ENCODE results near the gene CD1C. TPM values are rescaled to one million over a fixed set of nuclear protein-coding genes. Genes with fewer than 3 reads are reported as not detected.

Gene CD1C
- total RNA-seq, 1 donor = not detected

DNA sequence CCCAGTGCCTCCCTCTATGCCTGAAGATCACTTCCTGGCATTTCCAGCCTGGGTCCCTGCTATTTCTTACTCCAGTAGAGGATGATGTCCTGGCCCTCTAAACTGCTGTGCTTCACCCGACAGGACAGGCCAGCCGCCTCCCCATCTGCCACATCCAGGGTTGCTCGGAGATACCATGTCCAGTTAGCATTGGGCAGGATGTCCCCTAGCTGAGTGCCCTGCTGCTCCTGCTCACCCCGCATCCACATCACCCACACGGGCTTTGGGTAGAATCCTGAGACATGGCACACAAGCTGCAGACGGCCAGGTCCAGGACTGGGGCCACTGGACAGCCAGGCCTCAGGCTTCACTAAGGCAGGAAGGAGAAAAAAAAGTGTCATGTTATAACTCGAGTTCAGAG, 39.6 kb downstream of the CD1C start:
- H3K4me3 ChIP-seq (ENCODE audit: insufficient read depth, low read length) = no peak overlapping the region
- H2AFZ ChIP-seq (ENCODE audit: low read length) = no peak overlapping the region
- H3K79me2 ChIP-seq (ENCODE audit: insufficient read depth, low read length) = no peaks in the 10 kb centered on the region
- TF ChIP-seq, protein P1, sequence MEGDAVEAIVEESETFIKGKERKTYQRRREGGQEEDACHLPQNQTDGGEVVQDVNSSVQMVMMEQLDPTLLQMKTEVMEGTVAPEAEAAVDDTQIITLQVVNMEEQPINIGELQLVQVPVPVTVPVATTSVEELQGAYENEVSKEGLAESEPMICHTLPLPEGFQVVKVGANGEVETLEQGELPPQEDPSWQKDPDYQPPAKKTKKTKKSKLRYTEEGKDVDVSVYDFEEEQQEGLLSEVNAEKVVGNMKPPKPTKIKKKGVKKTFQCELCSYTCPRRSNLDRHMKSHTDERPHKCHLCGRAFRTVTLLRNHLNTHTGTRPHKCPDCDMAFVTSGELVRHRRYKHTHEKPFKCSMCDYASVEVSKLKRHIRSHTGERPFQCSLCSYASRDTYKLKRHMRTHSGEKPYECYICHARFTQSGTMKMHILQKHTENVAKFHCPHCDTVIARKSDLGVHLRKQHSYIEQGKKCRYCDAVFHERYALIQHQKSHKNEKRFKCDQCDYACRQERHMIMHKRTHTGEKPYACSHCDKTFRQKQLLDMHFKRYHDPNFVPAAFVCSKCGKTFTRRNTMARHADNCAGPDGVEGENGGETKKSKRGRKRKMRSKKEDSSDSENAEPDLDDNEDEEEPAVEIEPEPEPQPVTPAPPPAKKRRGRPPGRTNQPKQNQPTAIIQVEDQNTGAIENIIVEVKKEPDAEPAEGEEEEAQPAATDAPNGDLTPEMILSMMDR (IDR thresholded peaks at IDR 0.05; ENCODE audit: extremely low read depth, low read depth, low read length) = no peak
- H3K4me1 ChIP-seq (ENCODE audit: insufficient read depth, low read length) = no peaks in the 10 kb centered on the region
- no peaks in the 10 kb centered on the region for H4K20me1 ChIP-seq (ENCODE audit: insufficient read depth, low read length)
- no peak overlapping the region for H3K27ac ChIP-seq (ENCODE audit: low read depth, low read length)
- no peaks in the 10 kb centered on the region for H3K27me3 ChIP-seq (ENCODE audit: insufficient read depth, low read length)
- no peak for DNase-seq (ENCODE audit: insufficient read length, low spot score, missing footprints)
- no peak overlapping the region for H3K4me2 ChIP-seq (ENCODE audit: insufficient read depth, low read length)
- no peaks in the 10 kb centered on the region for H3K36me3 ChIP-seq (ENCODE audit: insufficient read depth, low read length)
- no peaks in the 10 kb centered on the region for H3K9me3 ChIP-seq (ENCODE audit: low read depth, low read length)

DNA sequence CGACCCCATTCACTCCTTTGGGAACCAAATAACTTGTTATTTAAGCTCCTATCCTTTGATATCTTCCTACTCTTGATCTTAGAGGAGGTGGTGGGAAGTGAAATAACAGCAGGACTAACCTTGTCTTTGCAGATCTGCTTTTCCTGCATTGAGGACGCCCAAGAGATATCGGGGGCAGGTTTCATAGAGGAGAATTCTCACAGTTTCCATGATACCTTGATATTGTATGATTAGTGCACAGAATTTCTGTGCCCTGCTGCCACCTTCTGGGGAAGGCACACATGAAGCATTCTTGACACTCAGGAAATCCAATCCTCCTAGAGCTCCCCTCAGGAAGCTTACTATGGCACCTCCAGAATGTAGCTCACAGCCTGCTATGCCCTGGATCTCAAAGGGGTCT, 40.0 kb downstream of the CD1C start:
- TF ChIP-seq, protein P1 (IDR thresholded peaks at IDR 0.05; ENCODE audit: extremely low read depth, low read depth, low read length) = no peak
- no peak overlapping the region for H3K4me3 ChIP-seq (ENCODE audit: insufficient read depth, low read length)
- no peaks in the 10 kb centered on the region for H3K79me2 ChIP-seq (ENCODE audit: insufficient read depth, low read length)

DNA sequence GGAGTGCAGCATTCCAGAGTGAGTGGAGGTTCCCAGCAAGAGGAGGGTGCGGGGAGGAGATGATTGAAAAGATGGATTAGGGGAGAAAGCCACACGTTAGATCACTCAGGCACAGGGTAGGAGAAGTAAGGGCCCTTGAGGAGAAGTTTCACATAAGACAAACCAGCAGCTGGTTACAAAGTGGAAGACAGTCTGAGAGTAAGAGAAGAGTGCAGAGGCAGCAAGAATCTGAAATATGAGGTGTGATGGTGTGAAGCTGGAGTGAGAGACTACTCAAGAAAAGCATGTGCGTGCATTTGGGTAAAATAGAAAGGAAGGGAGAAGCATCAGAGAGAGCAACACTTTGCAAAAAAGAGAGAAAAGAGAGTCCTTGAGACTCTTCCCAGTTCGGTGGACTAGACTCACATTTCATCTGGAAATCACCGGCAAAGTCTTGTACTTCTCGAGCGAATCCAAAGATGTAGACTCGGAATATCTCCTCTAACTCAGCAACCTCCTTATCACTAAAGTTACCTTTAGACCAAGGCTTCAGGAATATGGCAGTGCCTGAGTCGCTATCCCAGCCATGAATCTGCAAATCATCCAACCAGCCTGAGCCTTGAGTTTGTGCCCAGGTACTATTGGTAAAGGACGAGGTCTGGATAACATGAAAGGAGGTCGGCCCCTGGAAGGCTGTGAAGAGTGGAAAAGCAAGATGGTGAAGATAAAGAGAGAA, 40.8 kb downstream of the CD1C start:
- H3K4me2 ChIP-seq (ENCODE audit: insufficient read depth, low read length) = no peak overlapping the region
- no peaks in the 10 kb centered on the region for H3K27me3 ChIP-seq (ENCODE audit: insufficient read depth, low read length)
- no peak overlapping the region for H3K4me3 ChIP-seq (ENCODE audit: insufficient read depth, low read length)
- TF ChIP-seq, protein P1 (IDR thresholded peaks at IDR 0.05; ENCODE audit: extremely low read depth, low read depth, low read length) = no peak
- H4K20me1 ChIP-seq (ENCODE audit: insufficient read depth, low read length) = no peaks in the 10 kb centered on the region
- H3K4me1 ChIP-seq (ENCODE audit: insufficient read depth, low read length) = no peaks in the 10 kb centered on the region
- H3K36me3 ChIP-seq (ENCODE audit: insufficient read depth, low read length) = no peaks in the 10 kb centered on the region
- DNase-seq (ENCODE audit: insufficient read length, low spot score, missing footprints) = no peak
- no peaks in the 10 kb centered on the region for H3K9me3 ChIP-seq (ENCODE audit: low read depth, low read length)
- H3K79me2 ChIP-seq (ENCODE audit: insufficient read depth, low read length) = no peaks in the 10 kb centered on the region
- H2AFZ ChIP-seq (ENCODE audit: low read length) = no peak overlapping the region
- no peak overlapping the region for H3K27ac ChIP-seq (ENCODE audit: low read depth, low read length)

More for the DNA sequence above, 40.0 kb downstream of the CD1C start:
- no peak for DNase-seq (ENCODE audit: insufficient read length, low spot score, missing footprints)
- no peak overlapping the region for H3K4me2 ChIP-seq (ENCODE audit: insufficient read depth, low read length)
- no peaks in the 10 kb centered on the region for H3K4me1 ChIP-seq (ENCODE audit: insufficient read depth, low read length)
- no peaks in the 10 kb centered on the region for H3K36me3 ChIP-seq (ENCODE audit: insufficient read depth, low read length)
- no peaks in the 10 kb centered on the region for H4K20me1 ChIP-seq (ENCODE audit: insufficient read depth, low read length)
- H2AFZ ChIP-seq (ENCODE audit: low read length) = no peak overlapping the region
- no peaks in the 10 kb centered on the region for H3K27me3 ChIP-seq (ENCODE audit: insufficient read depth, low read length)
- no peaks in the 10 kb centered on the region for H3K9me3 ChIP-seq (ENCODE audit: low read depth, low read length)
- no peak overlapping the region for H3K27ac ChIP-seq (ENCODE audit: low read depth, low read length)

DNA sequence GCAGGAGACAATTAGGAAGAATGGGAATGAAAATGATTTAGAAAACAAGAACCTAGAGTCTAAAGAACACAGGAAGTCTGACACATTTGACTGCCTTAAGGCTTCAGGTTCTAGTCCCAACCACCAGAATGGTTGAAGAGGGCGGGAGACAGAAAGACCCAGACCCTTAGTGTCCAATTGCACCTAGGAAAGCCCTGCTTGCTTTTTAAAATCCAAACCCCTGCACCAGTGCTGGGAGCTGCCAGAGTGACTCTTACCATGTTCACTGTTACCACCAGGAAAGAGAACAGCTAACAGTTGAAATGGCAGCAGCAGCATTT, 41.3 kb downstream of the CD1C start:
- DNase-seq (ENCODE audit: insufficient read length, low spot score, missing footprints) = no peak
- no peak overlapping the region for H3K4me2 ChIP-seq (ENCODE audit: insufficient read depth, low read length)
- no peaks in the 10 kb centered on the region for H3K36me3 ChIP-seq (ENCODE audit: insufficient read depth, low read length)
- H3K4me1 ChIP-seq (ENCODE audit: insufficient read depth, low read length) = no peaks in the 10 kb centered on the region
- H3K9me3 ChIP-seq (ENCODE audit: low read depth, low read length) = no peaks in the 10 kb centered on the region
- no peaks in the 10 kb centered on the region for H4K20me1 ChIP-seq (ENCODE audit: insufficient read depth, low read length)
- H3K27me3 ChIP-seq (ENCODE audit: insufficient read depth, low read length) = no peaks in the 10 kb centered on the region
- H2AFZ ChIP-seq (ENCODE audit: low read length) = no peak overlapping the region
- H3K79me2 ChIP-seq (ENCODE audit: insufficient read depth, low read length) = no peaks in the 10 kb centered on the region
- H3K27ac ChIP-seq (ENCODE audit: low read depth, low read length) = no peak overlapping the region
- TF ChIP-seq, protein P1 (IDR thresholded peaks at IDR 0.05; ENCODE audit: extremely low read depth, low read depth, low read length) = no peak
- no peak overlapping the region for H3K4me3 ChIP-seq (ENCODE audit: insufficient read depth, low read length)
